NCI-H345 (cell line): ENCODE data around the gene PIWIL4.
A peak's percentile ranks its signal among the peaks of the same experiment; 100 is the strongest.
"Not testable (repeated sequence)": the region's sequence is repeated elsewhere in the genome, so short reads cannot be mapped to it uniquely, and the experiment has no call there.

ENCODE experiments used
- DNase-seq: peaks from one replicate; lab custom pipeline; 2025; lab: John Stamatoyannopoulos, UW

PIWIL4 gene

DNA sequence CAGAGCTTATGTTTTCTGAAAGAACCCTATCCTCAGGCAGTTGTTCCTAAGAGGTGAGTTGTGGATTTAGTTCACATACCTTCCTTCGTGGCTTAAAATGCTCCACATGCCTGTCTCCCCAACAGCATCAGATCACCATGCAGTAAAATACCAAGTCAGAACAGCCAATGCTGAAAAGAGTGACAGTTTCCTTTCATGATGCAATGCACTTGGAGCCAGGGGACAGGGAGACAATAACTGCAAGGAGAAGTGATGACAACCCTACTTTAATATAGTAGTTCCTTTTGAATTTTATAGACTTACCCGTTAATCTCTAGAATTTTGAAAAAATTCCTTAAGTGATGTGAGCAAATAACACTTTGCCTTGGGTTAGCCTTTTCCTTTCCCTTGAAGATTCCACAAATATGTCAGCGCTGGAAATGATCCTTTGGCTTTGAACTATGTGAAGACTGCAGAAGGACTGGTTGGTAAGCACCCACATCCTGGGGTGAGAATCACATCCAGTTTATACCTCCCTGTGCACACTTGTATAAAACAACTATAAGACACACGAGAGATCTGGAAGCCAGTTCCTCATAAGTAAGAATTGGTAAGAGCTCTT, 71.2 kb downstream of the PIWIL4 start:
- DNase-seq = no peak

DNA sequence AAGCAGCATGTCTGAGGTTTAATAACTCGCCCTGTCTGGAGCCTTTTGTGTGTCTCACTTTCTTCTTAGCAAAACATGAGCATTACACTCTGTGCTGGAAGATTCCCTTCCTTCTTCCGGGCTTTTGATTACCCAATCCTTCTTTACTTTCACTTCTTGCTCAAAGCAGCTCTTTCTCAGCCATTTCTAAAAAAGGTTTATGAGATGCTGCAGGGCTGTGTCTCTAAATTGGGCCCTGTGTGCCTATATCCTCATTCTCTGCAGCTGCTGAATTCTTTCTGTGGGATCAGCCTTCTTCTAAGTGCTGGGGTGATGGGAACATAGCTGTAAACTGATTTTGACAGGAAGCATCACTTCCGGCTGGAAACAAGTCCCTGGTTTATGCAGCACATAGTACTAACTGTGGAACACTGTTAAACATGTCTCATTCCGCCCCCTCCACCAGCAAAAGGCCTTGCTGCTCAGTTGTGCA, 71.8 kb downstream of the PIWIL4 start:
- DNase-seq = no peak

DNA sequence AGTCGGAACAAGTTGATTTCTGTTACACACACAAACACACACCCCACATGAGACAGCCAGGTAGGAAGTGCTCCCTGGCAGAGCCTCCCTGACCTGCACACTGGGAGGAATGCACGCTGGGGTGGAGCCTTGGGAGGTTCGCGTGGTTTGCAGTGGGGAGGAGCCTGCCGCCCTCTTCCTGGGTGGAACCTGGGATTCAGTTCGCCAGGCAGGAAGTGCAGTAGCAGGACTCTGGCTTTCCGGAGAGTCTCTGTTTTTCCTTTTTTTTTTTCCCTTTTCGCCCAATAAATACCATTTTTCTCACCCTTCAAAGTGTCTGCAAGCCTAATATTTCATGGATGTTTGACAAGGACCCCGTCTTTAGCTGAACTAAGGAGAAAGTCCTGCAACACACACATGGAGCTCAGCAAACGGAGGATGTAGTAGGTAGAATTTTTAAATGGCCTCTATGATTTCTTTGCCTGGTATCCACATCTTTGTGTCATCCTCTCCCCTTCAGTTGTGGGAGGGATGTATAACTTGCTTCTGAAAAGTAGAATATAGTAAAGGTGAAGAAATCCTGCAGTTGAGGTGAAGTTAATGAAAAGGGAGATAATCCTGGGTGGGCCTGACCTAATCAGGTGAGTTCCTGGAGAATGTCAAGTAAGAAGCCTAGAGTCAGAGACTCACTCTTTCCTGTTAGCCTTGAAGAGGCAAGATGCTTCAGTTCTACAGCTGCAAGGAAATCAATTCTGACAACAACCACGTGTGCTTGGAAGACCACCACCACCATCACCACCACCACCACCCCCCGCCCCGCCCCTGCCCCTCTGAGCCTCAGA, 72.9 kb downstream of the PIWIL4 start:
- no peak for DNase-seq

DNA sequence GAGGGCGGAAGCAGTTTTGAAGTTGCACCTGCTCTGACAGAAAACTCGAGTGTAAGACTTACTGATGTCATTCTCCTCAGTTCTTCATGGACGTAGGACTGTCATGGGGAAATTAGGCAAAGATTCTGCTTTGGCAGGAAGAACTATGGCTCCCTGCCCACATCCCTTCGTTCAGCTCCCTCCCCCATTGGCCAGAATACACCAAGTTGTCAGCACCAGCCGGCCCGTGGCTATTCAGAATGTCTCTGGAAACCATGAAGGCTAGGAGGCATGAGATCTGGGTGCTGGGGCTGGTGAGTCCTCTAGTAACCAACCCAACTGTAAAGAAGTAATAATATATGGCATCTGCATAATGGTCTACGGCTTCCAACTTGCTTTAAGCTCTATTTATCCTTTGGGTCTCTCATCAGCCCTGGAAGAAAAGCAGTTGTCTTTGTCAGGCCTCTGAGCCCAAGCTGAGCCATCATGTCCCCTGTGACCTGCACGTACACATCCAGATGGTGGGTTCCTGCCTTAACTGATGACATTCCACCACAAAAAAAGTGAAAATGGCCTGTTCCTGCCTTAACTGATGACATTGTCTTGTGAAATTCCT, 74.1 kb downstream of the PIWIL4 start:
- no peak for DNase-seq

DNA sequence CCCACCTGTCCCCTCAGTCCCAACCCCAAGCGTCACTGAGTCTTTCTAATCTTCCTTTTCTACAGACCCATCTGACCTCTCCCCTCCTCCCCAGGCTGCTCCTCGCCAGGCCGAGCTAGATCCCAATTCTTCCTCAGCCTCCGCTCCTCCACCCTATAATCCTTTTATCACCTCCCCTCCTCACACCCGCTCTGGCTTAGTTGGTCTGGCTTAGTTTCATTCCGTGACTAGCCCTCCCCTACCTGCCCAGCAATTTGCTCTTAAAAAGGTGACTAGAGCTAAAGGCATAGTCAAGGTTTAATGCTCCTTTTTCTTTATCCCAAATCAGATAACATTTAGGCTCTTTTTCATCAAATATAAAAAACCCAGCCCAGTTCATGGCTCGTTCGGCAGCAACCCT, 76.0 kb downstream of the PIWIL4 start:
- not testable (repeated sequence) for DNase-seq

DNA sequence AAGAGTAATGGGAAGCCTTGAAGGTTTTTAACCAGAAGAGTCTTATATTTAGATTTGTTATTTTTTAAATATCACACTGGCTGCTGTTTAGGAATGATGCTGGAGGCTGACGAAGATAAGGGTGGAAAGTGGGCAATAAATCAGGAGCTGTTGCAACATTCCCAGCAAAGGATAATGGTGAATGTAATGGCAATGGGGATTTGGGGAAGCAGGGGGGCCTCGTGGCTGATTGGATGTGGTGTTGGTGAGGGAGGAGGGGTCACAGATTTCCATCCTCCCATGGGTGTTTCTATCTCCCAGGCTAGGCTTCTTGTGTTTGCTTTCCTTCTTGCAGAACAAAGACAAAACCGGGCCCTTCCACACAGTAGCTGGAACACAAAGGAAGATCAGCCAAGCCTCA, 80.8 kb downstream of the PIWIL4 start:
- no peak for DNase-seq

DNA sequence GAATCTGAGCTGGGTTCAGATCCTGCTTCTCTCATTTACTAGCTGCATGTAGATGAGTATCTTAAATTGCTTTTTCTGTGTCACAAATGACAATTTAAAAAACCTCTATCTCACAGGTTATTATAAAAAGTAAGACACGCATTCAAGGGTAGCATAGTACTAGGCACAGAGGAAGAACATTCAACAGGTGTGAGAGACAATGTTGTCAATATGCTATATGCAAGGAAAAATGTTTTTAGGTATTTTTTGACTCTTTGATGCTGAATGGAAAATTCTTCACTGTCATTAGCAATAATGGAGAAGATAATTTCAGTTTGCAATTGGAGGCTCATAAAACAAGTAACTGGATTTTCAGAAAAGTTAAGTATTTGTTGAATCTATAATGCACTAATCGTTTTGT, 81.6 kb downstream of the PIWIL4 start:
- no peak for DNase-seq

DNA sequence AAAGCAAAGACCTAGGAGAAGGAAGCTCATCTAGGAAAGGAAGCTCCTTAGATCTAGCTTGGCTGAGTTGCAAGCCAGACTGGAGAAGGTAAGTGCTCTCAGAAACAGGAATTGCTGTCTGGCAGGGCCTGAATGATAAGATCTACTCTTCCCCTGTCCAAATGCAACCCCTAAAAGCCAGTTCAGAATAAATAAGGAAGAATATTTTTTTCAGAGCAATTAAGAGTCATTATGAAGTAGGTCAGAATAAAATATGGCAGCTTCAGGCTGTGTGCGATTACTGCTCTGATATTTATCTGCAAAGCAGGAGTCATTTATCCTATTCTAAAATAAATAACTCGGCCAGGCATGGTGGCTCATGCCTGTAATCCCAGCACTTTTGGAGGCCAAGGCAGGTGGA, 82.1 kb downstream of the PIWIL4 start:
- DNase-seq = no peak

DNA sequence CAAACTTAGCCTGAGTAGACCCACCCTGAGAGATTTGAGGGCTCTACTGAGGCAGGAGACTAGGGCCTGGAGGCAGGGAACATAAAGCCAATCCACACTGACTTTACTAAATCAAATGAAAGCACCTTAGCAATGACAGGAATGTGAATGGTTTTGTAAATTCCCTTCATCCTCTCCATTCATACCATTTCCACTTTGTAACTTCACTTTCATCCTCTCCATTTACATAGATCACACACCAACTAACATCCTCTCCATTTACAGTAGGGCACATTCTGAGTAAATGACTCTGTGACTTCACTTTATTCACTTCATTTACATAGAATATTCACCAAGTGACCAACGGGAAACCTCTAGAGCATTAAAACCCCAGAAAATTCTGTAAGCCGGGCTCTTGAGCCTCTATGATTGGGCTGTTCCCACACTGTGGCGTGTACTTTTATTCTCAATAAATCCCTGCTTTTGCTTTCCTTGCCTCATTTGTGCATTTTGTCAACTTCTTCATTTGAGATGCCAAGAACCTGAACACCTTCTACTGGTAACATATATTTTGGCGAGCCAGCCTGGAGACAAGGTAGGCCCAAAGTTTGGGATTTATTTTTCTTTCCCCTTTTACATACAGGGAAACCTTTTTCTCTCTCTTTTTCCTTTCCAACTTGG, 82.9 kb downstream of the PIWIL4 start:
- no peak for DNase-seq

DNA sequence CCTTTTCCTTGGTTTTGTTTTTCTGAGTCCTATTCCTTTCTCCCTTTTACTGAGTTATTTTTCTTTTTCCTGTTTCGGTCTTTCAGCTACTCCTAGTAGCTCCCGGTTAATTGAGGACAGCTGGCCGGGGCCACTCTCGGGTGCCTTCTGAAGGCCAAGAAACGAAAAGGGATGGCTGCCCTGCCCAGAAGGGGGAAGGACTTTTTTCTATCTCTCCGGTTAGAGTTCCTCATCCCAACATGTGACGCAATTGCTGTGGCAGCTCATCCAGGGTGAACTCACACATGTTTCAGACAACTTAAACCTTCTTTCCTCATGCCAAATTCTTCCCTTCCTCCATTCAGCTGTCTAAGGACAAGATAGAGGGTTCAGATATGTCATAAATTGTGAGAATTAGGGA, 83.6 kb downstream of the PIWIL4 start:
- no peak for DNase-seq

DNA sequence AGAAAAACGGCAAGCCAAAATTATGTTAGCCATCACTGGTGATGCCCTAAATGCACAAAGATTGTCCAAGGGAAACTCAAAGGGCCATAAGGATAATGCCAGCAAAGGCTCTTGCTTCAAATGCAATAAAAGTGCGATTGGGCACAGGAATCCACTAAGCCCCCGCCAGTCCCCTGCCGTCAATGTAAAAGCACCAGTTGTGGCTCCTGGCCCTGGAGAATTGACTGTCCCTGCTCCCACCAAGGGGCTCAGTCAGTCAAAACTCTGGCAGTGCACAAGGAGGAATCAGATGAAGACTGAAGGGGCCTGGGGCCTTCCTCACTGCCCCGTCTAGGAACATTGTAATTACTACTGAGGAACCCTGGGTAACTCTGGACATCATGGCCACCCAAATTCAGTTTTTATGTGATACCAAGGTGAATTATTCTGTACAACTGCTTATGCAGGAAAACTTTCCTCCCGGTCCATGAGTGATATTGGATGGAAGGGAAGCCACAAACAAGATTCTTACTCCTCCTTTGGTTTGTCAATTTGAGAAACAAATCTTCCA, 85.6 kb downstream of the PIWIL4 start:
- DNase-seq = no peak

DNA sequence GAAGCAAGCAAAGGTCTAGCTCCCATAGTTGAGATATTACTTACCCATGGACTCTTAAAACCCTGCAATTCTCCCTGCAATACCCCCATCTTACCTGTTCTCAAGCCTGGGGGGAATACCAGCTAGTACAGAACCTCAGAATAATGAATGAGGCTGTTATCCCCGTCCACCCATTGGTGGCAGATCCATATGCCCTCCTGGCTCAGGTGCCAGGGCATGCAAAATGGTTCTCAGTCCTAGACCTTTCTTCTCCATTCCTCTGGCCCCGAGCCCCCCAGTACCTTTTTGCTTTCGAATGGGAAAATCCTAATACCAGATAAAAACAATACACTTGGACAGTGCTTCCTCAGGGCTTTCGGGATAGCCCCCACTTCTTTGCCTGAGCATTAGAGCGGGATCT, 86.4 kb downstream of the PIWIL4 start:
- DNase-seq = no peak

DNA sequence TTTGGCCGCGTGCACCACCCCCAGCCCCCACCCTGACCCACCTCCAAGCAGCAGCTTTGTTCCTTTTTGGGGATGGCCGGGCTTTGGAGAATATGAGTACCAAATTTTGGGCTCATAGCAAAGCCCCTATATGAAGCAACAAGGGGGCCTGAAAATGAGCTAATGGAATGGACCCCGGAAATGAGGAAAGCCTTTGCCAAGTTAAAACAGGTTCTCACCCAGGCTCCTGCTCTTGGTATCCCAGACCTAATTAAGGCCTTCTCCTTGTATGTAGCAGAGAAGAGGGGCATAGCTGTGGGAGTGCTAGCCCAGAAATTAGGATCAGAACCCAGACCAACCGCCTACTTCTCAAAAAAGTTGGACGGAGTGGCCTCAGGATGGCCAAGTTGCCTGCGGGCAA, 87.0 kb downstream of the PIWIL4 start:
- DNase-seq = no peak

DNA sequence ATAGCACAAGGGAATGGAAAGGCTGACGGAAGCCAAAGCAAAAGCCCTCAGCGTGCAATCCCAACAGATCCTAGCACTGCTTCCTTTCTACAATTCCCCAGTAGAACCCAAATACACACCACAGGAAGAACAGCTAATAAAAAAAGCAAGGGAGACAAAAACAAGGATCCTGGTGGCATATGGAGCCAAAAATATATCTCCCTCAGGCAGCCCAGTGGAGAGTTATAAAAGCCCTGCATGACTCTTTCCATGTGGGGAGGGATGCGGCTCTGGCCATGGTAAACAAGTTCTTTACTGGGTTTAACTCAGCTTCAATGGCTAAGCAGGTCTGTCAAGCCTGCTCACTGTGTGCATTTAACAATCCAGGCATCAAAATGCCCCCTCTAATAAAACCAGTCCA, 88.1 kb downstream of the PIWIL4 start:
- DNase-seq = no peak

DNA sequence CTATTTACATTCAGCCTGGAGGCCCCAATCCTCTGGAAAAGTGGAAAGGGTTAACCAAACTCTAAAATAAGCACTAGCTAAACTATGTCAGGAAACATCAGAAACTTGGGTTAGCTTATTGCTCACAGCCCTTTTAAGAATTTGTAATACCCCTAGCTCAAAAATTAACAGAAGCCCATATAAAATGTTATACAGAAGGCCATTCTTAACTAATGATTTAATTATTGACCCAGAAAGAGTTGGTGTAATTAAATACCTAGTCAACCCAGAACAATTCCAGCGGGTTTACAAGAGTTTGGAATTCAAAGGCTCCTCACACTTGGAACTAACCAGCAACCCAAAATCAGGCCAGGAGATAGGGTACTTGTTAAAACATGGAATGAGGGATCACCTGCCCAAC, 88.8 kb downstream of the PIWIL4 start:
- DNase-seq = no peak

DNA sequence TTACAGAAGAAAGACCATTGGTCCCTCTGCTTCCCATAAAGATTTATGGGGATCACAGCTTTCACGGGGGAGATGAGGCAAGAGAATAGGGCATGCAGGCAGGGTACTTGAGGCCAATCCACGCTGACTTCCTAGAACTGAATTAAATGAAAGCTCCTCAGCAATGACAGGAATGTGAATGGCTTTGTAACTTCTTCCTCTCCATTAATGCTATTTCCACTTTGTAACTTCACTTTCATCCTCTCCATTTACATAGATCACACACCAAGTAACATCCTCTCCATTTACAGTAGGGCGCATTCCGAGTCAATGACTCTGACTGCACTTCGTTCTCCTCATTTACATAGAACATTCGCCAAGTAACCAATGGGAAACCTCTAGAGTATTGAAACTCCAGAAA, 89.8 kb downstream of the PIWIL4 start:
- no peak for DNase-seq

DNA sequence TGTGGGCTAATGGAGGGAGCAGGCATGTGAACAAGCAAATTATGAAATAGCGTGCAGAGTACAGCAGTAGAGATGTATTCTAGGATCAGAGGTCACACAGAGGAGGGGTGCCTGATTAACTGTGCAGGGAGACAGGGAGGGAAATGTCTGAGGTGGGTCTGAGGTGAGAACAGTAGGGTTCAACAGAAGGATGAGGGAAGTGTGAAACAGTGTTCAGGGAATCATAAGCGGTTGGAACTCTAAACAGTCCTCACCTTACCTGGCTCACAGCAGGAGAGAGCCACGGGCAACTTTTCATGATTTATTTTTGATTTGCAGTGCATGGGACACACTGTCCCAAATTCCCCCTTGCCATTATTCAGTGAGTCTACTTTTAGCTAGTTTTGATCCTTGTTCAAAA, 90.5 kb downstream of the PIWIL4 start:
- DNase-seq = no peak

DNA sequence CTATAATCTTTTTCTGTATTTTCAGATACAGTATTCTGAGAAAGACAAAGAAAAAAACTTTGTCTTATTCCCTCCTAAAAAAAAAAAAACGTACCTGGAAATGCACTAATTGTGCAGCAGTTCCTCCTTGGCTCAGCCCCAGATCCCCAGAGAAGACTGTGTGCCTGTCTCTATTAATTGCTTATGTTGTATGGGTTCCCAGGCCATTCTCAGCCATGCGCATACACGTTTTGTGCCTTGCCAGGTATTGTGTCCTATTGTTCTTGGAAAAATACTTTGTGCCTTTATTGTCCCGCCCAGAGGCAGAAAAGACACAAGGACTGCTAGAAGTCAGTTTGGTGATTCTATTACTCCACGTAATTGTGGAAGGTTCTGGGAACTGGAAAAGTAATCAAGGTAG, 91.2 kb downstream of the PIWIL4 start:
- DNase-seq = peak; percentile 47

DNA sequence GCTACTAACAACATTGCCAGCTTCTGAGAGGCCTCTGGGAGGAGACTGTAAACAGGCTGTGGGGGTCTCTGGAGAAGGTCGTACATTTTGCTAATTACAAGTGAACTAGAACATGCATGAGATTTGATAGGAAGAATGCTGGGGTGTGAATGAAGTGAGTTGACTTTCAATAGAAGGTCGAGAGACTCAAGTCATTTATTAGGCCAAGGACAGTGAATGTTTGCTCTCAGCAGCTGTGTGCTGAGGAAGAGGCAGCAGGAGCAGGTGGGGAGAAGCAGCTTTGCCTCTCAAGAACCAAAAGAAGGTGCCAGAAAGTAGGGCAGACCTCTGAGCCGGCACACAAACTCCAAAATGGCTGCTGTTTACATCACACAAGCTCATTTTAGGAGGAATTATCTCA, 91.7 kb downstream of the PIWIL4 start:
- DNase-seq = no peak

DNA sequence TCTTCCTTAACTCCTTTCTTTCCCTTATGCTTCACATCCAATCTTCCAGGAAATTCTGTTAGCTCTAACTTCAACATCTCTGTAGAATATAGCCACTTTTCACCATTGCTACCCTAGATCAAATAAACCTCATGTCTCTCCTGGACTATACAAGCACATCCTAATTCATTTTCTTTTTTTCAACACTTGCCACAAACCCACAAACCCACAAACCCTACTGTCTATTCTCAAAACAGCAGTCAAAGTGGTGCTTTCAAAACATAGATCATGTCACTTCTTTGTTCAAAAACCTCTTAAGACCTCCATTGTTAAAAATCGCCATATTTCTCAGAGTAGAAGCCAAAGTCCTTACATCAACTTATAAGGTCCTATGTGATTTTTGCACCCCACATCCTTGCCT, 94.3 kb downstream of the PIWIL4 start:
- DNase-seq = no peak

DNA sequence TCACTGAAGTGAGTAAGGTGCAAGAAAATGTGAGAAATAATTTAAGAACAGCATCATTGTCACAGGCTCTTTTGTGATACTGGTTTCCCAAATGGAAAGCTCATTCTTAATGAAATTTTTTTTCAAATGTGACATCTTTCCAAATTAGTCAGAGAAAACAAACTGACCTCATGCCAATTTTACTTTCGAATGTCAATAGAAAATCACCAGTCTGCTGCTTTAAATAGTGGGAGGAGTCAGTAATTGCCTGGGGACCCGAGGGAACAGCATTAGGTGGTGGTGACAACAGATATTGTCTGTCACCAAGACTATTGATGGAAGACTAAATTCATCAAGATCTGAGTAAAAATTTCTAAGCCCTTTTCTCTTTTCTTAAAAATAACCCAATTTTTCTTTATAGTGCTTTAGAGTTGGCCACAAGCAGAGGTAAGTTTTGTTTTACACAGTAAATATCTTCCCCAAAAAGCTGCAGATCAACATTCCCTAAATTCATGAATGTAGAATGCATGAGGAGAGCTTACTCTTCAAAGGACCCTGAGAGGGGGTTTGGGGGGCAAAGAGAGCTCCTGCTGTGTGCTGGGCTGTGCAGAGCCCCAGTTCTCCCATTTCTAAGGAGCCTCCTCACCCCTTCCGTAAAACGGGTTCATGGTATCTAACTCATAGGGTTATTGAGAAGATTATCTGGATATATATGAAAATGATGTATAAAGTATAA, 95.1 kb downstream of the PIWIL4 start:
- no peak for DNase-seq

DNA sequence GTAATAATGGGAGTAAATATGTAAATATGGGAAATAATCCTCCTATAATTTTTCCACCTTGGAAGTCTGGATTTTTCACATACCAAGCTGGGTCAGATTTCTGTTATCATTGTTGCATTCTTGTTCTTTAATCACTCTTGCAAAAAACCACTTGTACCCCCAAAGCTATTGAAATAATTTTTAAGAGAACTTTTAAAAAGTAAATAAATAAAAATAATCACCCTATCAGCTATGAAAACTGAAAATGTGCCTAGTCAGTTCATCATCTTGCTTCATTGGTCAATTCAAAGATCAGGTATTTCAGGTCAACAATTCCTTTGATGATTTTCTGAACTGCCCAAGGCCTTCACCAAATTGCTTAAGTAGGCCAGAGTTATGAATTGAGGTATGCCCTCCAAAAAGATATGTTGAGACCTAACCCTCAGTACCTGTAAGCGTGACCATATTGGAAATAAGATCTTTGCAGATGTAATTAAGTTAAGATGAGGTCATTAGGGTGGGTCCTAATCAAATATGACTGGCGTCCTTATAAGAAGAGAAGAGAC, 95.8 kb downstream of the PIWIL4 start:
- DNase-seq = no peak
